K562 (cell line): ENCODE results near the gene CABP4. TPM values are rescaled to one million over a fixed set of nuclear protein-coding genes. Genes with fewer than 3 reads are reported as not detected.

Source experiments
- ATAC-seq: fragments of 200-7000 bp; cut with Tn5 transposase; 3 replicates; pipeline ENCODE4 v1.9.1; 2020; ENCODE audit warnings: moderate library complexity
- BruUV-seq: library from RNA; stranded (reverse); fragments of 400-500 nt; replicated peaks from 2 replicates; lab custom pipeline; 2021; lab: Mats Ljungman, UMichigan
- CTCF ChIA-PET: fragments of 300-600 bp; formaldehyde crosslinking; extraction: SDS; loops from one replicate; lab custom pipeline; 2021; ENCODE audit warnings: low intra/inter-chr PET ratio; lab: Yijun Ruan, JAX
- POLR2A ChIA-PET: fragments of 300-600, 350-650 bp; sonication (Branson Sonifier 250); formaldehyde crosslinking; extraction: SDS; loops from one replicate; lab custom pipeline; 2021; ENCODE audit warnings: antibody characterized with exemption, inconsistent platforms; lab: Yijun Ruan, JAX
- DNase-seq, 4 experiments: peaks; one replicate each; pipeline versions ENCODE4 v3.0.0 to v3.0.0-alpha.2; 2011 to 2018; ENCODE audit warnings: low spot score in 3 of 4, mixed read lengths in 3 of 4; ENCODE audit errors: extremely low read depth in 1 of 4
- FAIRE-seq: peaks from 2 replicates; lab custom pipeline; 2011; peaks lifted over from hg19 to GRCh38; lab: Jason Lieb, UNC
- H2AFZ ChIP-seq: 2 replicates; pipeline ENCODE4 v1.6.0; 2011; ENCODE audit warnings: low read depth, low read length, control low read depth, inconsistent platforms
- H3K27ac ChIP-seq: fragments of 200-600 bp; 3 replicates; pipeline ENCODE4 v1.8.0; 2011; ENCODE audit warnings: low read depth, mild to moderate bottlenecking, control low read depth, inconsistent platforms, low read length, moderate library complexity, mixed read lengths; ENCODE audit errors: extremely low read depth
- H3K27me3 ChIP-seq, 2 experiments: fragments of 300-600 bp in 1 of 2; 2 replicates in 1 of 2; 3 replicates in 1 of 2; pipeline versions ENCODE4 v1.6.0 to v1.8.0; 2011; ENCODE audit warnings: inconsistent platforms in 2 of 2, low read length in 2 of 2, mild to moderate bottlenecking in 1 of 2, mixed read lengths in 1 of 2, moderate library complexity in 1 of 2; ENCODE audit not compliant: control insufficient read depth in 2 of 2, insufficient read depth in 2 of 2
- H3K36me3 ChIP-seq: fragments of 300-600 bp; 3 replicates; pipeline ENCODE4 v1.8.0; 2011; ENCODE audit warnings: mild to moderate bottlenecking, low read length, inconsistent platforms; ENCODE audit not compliant: control insufficient read depth, insufficient read depth
- H3K4me1 ChIP-seq, 2 experiments: fragments of 200-600 bp in 1 of 2; replicated peaks in 1 of 2; 2 replicates in 1 of 2; 3 replicates in 1 of 2; pipeline versions ENCODE4 v1.5.1 to v1.8.0; 2011; ENCODE audit warnings: inconsistent platforms in 2 of 2, low read length in 2 of 2, mild to moderate bottlenecking in 1 of 2, mixed read lengths in 1 of 2, moderate library complexity in 1 of 2; ENCODE audit not compliant: control insufficient read depth in 2 of 2, insufficient read depth in 2 of 2
- H3K4me2 ChIP-seq: 2 replicates; pipeline ENCODE4 v1.6.1; 2011; ENCODE audit warnings: low read length, control low read depth, inconsistent platforms, mixed read lengths; ENCODE audit not compliant: insufficient read depth
- H3K4me3 ChIP-seq: fragments of 200-600 bp; sonication (generic), shearing (Covaris generic); 2 replicates; pipeline ENCODE4 v1.5.1; 2016; ENCODE audit warnings: control low read depth, inconsistent platforms
- H3K79me2 ChIP-seq: fragments of 200-600 bp; 3 replicates; pipeline ENCODE4 v1.8.0; 2011; ENCODE audit warnings: low read length, inconsistent platforms; ENCODE audit not compliant: control insufficient read depth, insufficient read depth
- H3K9ac ChIP-seq, 2 experiments: 2 replicates each; pipeline versions ENCODE4 v1.6.0 to v1.6.1; 2011; ENCODE audit warnings: low read depth in 2 of 2, low read length in 2 of 2, control low read depth in 1 of 2, inconsistent platforms in 1 of 2, mild to moderate bottlenecking in 1 of 2, mixed read lengths in 1 of 2; ENCODE audit not compliant: insufficient read depth in 1 of 2
- H3K9me1 ChIP-seq: one replicate; pipeline ENCODE4 v1.6.0; 2011; ENCODE audit warnings: inconsistent platforms, mild to moderate bottlenecking, low read length, moderate library complexity; ENCODE audit not compliant: control insufficient read depth, insufficient read depth
- H3K9me3 ChIP-seq: replicated peaks from 2 replicates; pipeline ENCODE4 v1.5.1; 2011; ENCODE audit warnings: low read depth, low read length, inconsistent platforms; ENCODE audit not compliant: control insufficient read depth, insufficient read depth
- H4K20me1 ChIP-seq: replicated peaks from 2 replicates; pipeline ENCODE4 v1.6.1; 2011; ENCODE audit warnings: low read length, inconsistent platforms, mixed read lengths; ENCODE audit not compliant: control insufficient read depth, insufficient read depth
- CBFA2T2 ChIP-seq: fragments of 450-650 bp; conservative IDR thresholded peaks from 2 replicates; pipeline ENCODE4 v1.6.1; 2017; ENCODE audit warnings: mild to moderate bottlenecking
- CBFA2T3 ChIP-seq: fragments of 450-650 bp; IDR thresholded peaks from 2 replicates; pipeline ENCODE4 v1.6.1; 2017
- CTBP1 ChIP-seq: fragments of 450-650 bp; IDR thresholded peaks from 2 replicates; pipeline ENCODE4 v1.6.1; 2016; ENCODE audit warnings: borderline replicate concordance
- DPF2 ChIP-seq: fragments of 450-650 bp; IDR thresholded peaks from 2 replicates; pipeline ENCODE4 v1.6.1; 2016
- EGR1 ChIP-seq: fragments of 450-650 bp; conservative IDR thresholded peaks from 2 replicates; pipeline ENCODE4 v1.6.1; 2017; ENCODE audit warnings: mild to moderate bottlenecking
- TAF7 ChIP-seq: fragments of 450-650 bp; IDR thresholded peaks from 2 replicates; pipeline ENCODE4 v1.6.1; 2016; ENCODE audit warnings: missing genetic modification characterization, missing compliant biosample characterization
- TAL1 ChIP-seq: fragments of 450-650 bp; IDR thresholded peaks from 2 replicates; pipeline ENCODE4 v1.6.1; 2016; ENCODE audit warnings: mild to moderate bottlenecking
- ZKSCAN1 ChIP-seq: fragments of 150-350 bp; IDR thresholded peaks from 2 replicates; pipeline ENCODE4 v1.6.1; 2016; ENCODE audit warnings: low read depth, low read length
- ZNF384 ChIP-seq: IDR thresholded peaks from 2 replicates; pipeline ENCODE4 v1.6.1; 2012; ENCODE audit warnings: low read depth, low read length, improper control_type of control experiment
- WGBS: fragments of 100-300 bp; shearing (Covaris generic); methylation state at CpG from one replicate; pipeline ENCODE4 v1.1.6; 2016; ENCODE audit warnings: low coverage, mixed read lengths; ENCODE audit not compliant: insufficient coverage; ENCODE audit errors: missing lambda C conversion rate; 5-methylcytosine and 5-hydroxymethylcytosine counted together
- in situ Hi-C: fragments of 300-500 bp; cut with MboI; formaldehyde crosslinking; loops from 4 replicates; pipeline ENCODE4 v1.15.0; 2018; ENCODE audit warnings: inconsistent platforms, mixed read lengths
- intact Hi-C: fragments of 100-400 bp; cut with micrococcal nuclease; formaldehyde crosslinking; loops from 2 replicates; pipeline ENCODE4 v1.14.2; 2022
- polyA plus RNA-seq, 8 experiments: library from polyadenylated mRNA; depleted of rRNA in 4 of 8; stranded (reverse) in 5 of 8; unstranded in 3 of 8; fragments of >200 nt; fragmentation: Nextera tagmentation in 2 of 8; fragmentation: Illumina TruSeq in 1 of 8; extraction: Ambion mirVana in 2 of 8; extraction: Trizol in 1 of 8; gene quantifications; 2 replicates each; pipeline versions ENCODE4 v1.2.1 to v1.2.3, GENCODE V29; 2011 to 2014; ENCODE audit warnings: inconsistent platforms in 1 of 8, missing spikeins in 1 of 8
- total RNA-seq, 7 experiments: library from RNA; depleted of rRNA in 6 of 7; stranded (reverse); fragments of >200 nt in 6 of 7; fragmentation: Illumina TruSeq in 2 of 7; extraction: Trizol in 2 of 7; gene quantifications; 2 replicates each; pipeline versions ENCODE4 v1.2.1 to v1.2.3, GENCODE V29; 2011 to 2021; ENCODE audit warnings: low replicate concordance in 1 of 7
- TF ChIP-seq, protein P1 (sequence below): fragments of 450-650 bp; IDR thresholded peaks from 2 replicates; pipeline ENCODE4 v1.6.1; 2014; ENCODE audit warnings: low read depth, mild to moderate bottlenecking, moderate library complexity, borderline replicate concordance
- TF ChIP-seq, protein P2 (sequence below): sonication (generic); formaldehyde crosslinking; IDR thresholded peaks from 2 replicates; pipeline ENCODE4 v1.8.1; 2023; ENCODE audit warnings: missing genetic modification reagents, mild to moderate bottlenecking, borderline replicate concordance
- TF ChIP-seq, protein P3 (sequence below): sonication (generic); formaldehyde crosslinking; IDR thresholded peaks from 2 replicates; pipeline ENCODE4 v1.8.0; 2022; ENCODE audit warnings: mild to moderate bottlenecking, missing genetic modification reagents, borderline replicate concordance

Gene CABP4
- total and polyA plus RNA-seq, 9 of the 15 experiments (the other 6 are each of a cell fraction or from before 2014, with no cell fraction given) = 0.11 TPM; not detected in 8

DNA sequence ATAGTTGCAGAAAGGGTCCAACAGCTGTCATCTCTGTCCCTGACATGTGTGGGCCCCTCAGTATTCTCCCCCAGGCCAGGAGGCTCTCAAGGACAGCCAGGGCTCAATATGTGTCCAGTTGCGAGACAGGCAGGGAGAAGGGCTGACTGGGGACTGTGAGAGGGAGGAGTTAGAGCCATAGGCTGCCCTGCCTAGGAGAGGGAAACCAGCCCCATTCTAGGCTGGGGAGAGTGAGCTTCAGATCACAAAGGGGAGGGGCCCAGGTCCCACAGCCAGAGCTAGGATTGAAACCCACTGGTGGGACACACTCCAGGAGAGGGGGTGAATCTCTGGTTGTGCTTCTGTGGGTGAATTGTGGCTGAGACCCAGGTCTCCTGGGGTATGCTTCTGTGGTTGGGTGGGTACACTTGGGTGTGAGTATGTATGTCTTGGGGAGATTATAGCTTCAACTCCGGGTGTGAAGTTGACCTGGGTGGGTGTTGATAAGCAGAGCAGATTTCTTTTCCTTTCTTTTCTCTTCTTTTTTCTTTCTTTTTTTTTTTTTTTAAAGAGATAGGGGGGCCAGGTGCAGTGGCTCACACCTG is 41.8 kb upstream of the CABP4 start:
- Histone ChIP-seq H3K27me3 (no peaks in the 10 kb centered on the region), H3K4me1 (peaks cover 21 to 65% of the 10 kb centered on the region in 2 experiments), H3K79me2 (no peaks in the 10 kb centered on the region), H3K36me3 (no peaks in the 10 kb centered on the region), H3K27ac (no peak overlapping the region; the same call in 2 of the 3 replicates), H3K4me3 (no peak overlapping the region), H3K9me3 (no peaks in the 10 kb centered on the region), H2AFZ (peak overlapping the region; percentile 32; the same call in 1 of the 2 replicates), H3K9ac (peak overlapping the region in 1 of 2 experiments; percentile 68; a peak in 1 of 4 replicates), H4K20me1 (no peaks in the 10 kb centered on the region; the same call in 1 of the 2 replicates), H3K4me2 (peak overlapping the region; percentile 25), H3K9me1 (no peaks in the 10 kb centered on the region)
- ChIA-PET POLR2A (interaction anchor here (0.5 to 3.0 kb wide), 8 partner anchors 9 to 94 kb away, joined by 3 to 19 read pairs (median 4); partner anchors contain the start of genes PPP1CA and RPS6KB2), CTCF (no interaction called here)
- DNase-seq = peak in 2 of 4 experiments; percentile 37 to 55
- TF ChIP-seq, protein P1, sequence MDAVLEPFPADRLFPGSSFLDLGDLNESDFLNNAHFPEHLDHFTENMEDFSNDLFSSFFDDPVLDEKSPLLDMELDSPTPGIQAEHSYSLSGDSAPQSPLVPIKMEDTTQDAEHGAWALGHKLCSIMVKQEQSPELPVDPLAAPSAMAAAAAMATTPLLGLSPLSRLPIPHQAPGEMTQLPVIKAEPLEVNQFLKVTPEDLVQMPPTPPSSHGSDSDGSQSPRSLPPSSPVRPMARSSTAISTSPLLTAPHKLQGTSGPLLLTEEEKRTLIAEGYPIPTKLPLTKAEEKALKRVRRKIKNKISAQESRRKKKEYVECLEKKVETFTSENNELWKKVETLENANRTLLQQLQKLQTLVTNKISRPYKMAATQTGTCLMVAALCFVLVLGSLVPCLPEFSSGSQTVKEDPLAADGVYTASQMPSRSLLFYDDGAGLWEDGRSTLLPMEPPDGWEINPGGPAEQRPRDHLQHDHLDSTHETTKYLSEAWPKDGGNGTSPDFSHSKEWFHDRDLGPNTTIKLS = no peak
- peak; percentile 31; the same call in 1 of the 2 replicates for TF ChIP-seq TAL1
- TF ChIP-seq EGR1 = no peak
- no peak for TF ChIP-seq ZKSCAN1
- TF ChIP-seq, protein P2, sequence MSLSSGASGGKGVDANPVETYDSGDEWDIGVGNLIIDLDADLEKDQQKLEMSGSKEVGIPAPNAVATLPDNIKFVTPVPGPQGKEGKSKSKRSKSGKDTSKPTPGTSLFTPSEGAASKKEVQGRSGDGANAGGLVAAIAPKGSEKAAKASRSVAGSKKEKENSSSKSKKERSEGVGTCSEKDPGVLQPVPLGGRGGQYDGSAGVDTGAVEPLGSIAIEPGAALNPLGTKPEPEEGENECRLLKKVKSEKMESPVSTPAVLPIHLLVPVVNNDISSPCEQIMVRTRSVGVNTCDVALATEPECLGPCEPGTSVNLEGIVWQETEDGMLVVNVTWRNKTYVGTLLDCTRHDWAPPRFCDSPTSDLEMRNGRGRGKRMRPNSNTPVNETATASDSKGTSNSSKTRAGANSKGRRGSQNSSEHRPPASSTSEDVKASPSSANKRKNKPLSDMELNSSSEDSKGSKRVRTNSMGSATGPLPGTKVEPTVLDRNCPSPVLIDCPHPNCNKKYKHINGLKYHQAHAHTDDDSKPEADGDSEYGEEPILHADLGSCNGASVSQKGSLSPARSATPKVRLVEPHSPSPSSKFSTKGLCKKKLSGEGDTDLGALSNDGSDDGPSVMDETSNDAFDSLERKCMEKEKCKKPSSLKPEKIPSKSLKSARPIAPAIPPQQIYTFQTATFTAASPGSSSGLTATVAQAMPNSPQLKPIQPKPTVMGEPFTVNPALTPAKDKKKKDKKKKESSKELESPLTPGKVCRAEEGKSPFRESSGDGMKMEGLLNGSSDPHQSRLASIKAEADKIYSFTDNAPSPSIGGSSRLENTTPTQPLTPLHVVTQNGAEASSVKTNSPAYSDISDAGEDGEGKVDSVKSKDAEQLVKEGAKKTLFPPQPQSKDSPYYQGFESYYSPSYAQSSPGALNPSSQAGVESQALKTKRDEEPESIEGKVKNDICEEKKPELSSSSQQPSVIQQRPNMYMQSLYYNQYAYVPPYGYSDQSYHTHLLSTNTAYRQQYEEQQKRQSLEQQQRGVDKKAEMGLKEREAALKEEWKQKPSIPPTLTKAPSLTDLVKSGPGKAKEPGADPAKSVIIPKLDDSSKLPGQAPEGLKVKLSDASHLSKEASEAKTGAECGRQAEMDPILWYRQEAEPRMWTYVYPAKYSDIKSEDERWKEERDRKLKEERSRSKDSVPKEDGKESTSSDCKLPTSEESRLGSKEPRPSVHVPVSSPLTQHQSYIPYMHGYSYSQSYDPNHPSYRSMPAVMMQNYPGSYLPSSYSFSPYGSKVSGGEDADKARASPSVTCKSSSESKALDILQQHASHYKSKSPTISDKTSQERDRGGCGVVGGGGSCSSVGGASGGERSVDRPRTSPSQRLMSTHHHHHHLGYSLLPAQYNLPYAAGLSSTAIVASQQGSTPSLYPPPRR = no peak
- TF ChIP-seq CBFA2T3 = peak; percentile 71
- TF ChIP-seq, protein P3, sequence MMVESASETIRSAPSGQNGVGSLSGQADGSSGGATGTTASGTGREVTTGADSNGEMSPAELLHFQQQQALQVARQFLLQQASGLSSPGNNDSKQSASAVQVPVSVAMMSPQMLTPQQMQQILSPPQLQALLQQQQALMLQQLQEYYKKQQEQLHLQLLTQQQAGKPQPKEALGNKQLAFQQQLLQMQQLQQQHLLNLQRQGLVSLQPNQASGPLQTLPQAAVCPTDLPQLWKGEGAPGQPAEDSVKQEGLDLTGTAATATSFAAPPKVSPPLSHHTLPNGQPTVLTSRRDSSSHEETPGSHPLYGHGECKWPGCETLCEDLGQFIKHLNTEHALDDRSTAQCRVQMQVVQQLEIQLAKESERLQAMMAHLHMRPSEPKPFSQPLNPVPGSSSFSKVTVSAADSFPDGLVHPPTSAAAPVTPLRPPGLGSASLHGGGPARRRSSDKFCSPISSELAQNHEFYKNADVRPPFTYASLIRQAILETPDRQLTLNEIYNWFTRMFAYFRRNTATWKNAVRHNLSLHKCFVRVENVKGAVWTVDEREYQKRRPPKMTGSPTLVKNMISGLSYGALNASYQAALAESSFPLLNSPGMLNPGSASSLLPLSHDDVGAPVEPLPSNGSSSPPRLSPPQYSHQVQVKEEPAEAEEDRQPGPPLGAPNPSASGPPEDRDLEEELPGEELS (CRISPR knock-in tag) = no peak
- 0 out of 2 replicates have a peak, but pooled peaks have one; percentile 33 for TF ChIP-seq DPF2
- TF ChIP-seq TAF7 = no peak
- TF ChIP-seq CTBP1 = no peak
- peak; percentile 27; the same call in 1 of the 2 replicates for TF ChIP-seq CBFA2T2
- 0 out of 2 replicates have a peak, but pooled peaks have one; percentile 24 for TF ChIP-seq ZNF384
- peak; percentile 83 for FAIRE-seq
- intact Hi-C loops (no loop called here), in situ Hi-C loops (no loop called here)
- BruUV-seq = no TSS peak
- ATAC-seq = peak; percentile 77
- 10% methylated on average over 2 of the region's 2 CpGs for WGBS
